ENCODE results near the gene KNG1. TPM values are rescaled to one million over a fixed set of nuclear protein-coding genes. Genes with fewer than 3 reads are reported as not detected.

KNG1 gene
- total RNA-seq, 1 donor from 2014 or later: 0.14 TPM

- no peak overlapping the region for H3K27ac ChIP-seq
- H3K36me3 ChIP-seq: peaks cover 67% of the 10 kb centered on the region
- H3K9me3 ChIP-seq: no peaks in the 10 kb centered on the region
- no peak for DNase-seq
- ATAC-seq: peak; percentile 14
- no peaks in the 10 kb centered on the region for H3K27me3 ChIP-seq
- TF ChIP-seq CTCF (IDR thresholded peaks at IDR 0.05): no peak
- peaks cover 30% of the 10 kb centered on the region for H3K4me1 ChIP-seq
- H3K4me3 ChIP-seq: no peak overlapping the region
- intact Hi-C loops (cut with DNase I): no loop called here
These were observed 73.3 kb downstream of the KNG1 start for GRCh38 chr3:186790261-186790981.

Small RNAs within 50 kb of the gene (microRNA-seq; reads per million reads assigned to microRNA genes)
- 2.1 reads per million, percentile 11 among the genes with 10 or more reads in this experiment for gene MIR1248 (ENCODE audit: borderline microRNAs expressed)

Other genes with a start within 250 kb of the KNG1 start
- 3.8 TPM for gene CRYGS, start 173.0 kb upstream of the KNG1 start, total RNA-seq
- 11.3 TPM for gene TBCCD1, start 150.0 kb upstream of the KNG1 start, total RNA-seq
- 43.8 TPM for gene DNAJB11, start 146.6 kb upstream of the KNG1 start, total RNA-seq
- gene AHSG, start 104.3 kb upstream of the KNG1 start, total RNA-seq: not detected
- not detected for gene FETUB, start 77.0 kb upstream of the KNG1 start, total RNA-seq
- gene HRG, start 51.3 kb upstream of the KNG1 start, total RNA-seq: not detected
- 405 TPM for gene EIF4A2, start 66.2 kb downstream of the KNG1 start, total RNA-seq
- gene RFC4, start 89.1 kb downstream of the KNG1 start, total RNA-seq: 8.3 TPM
- gene ADIPOQ, start 125.4 kb downstream of the KNG1 start, total RNA-seq: not detected
- 116 TPM for gene ST6GAL1, start 213.2 kb downstream of the KNG1 start, total RNA-seq

All from upper lobe of right lung (tissue), 1 donor.